Endothelial cell of umbilical vein (primary cell): Measurements from ENCODE around the gene FOXF1. TPM values are rescaled to one million over a fixed set of nuclear protein-coding genes. Genes with fewer than 3 reads are reported as not detected.
A peak's percentile ranks its signal among the peaks of the same experiment; 100 is the strongest.

Source experiments
- BruUV-seq: library from RNA; stranded (reverse); fragments of 400-500 nt; replicated peaks from 2 replicates; lab custom pipeline; 2021; lab: Mats Ljungman, UMichigan
- CTCF ChIA-PET: fragments of 300-600, 350-600 bp; sonication (Branson Sonifier 250); formaldehyde crosslinking; loops from one replicate; lab custom pipeline; 2021; ENCODE audit warnings: antibody characterized with exemption, inconsistent platforms; lab: Charles Lee
- POLR2A ChIA-PET: fragments of 300-600, 350-600 bp; sonication (Branson Sonifier 250); formaldehyde crosslinking; loops from one replicate; lab custom pipeline; 2021; ENCODE audit warnings: antibody characterized with exemption, inconsistent platforms; lab: Charles Lee
- DNase-seq: peaks from one replicate; pipeline ENCODE4 v3.0.0-alpha.2; 2011; ENCODE audit warnings: low read depth, low spot score
- FAIRE-seq: peaks from 2 replicates; lab custom pipeline; 2011; peaks lifted over from hg19 to GRCh38; lab: Jason Lieb, UNC
- H2AFZ ChIP-seq: 2 replicates; pipeline ENCODE4 v1.6.0; 2012; ENCODE audit warnings: low read depth, low read length, control low read depth, inconsistent platforms
- H3K27ac ChIP-seq: 2 replicates; pipeline ENCODE4 v1.5.1; 2011; ENCODE audit warnings: low read depth, mild to moderate bottlenecking, control low read depth, low read length, moderate library complexity; ENCODE audit not compliant: insufficient read depth
- H3K27me3 ChIP-seq, 2 experiments: 2 replicates each; pipeline versions ENCODE4 v1.6.0 to v1.6.1; 2011; ENCODE audit warnings: low read length in 2 of 2, mixed read lengths in 1 of 2; ENCODE audit not compliant: control insufficient read depth in 2 of 2, insufficient read depth in 2 of 2
- H3K36me3 ChIP-seq, 2 experiments: 2 replicates in 1 of 2; 3 replicates in 1 of 2; pipeline ENCODE4 v1.5.1; 2011; ENCODE audit warnings: low read length in 2 of 2, mild to moderate bottlenecking in 1 of 2, moderate library complexity in 1 of 2; ENCODE audit not compliant: control insufficient read depth in 2 of 2, insufficient read depth in 2 of 2; ENCODE audit errors: extremely low read depth in 1 of 2
- H3K4me1 ChIP-seq: 3 replicates; pipeline ENCODE4 v1.5.1; 2011; ENCODE audit warnings: mild to moderate bottlenecking, low read length; ENCODE audit not compliant: control insufficient read depth, insufficient read depth; ENCODE audit errors: extremely low read depth
- H3K4me2 ChIP-seq: 2 replicates; pipeline ENCODE4 v1.6.1; 2011; ENCODE audit warnings: low read length, control low read depth, mixed read lengths; ENCODE audit not compliant: insufficient read depth
- H3K4me3 ChIP-seq, 3 experiments: fragments of 200-600 bp in 1 of 3; sonication (generic), shearing (Covaris generic) in 1 of 3; replicated peaks in 1 of 3; 2 replicates each; pipeline ENCODE4 v1.5.1; 2011 to 2016; ENCODE audit warnings: control low read depth in 3 of 3, low read length in 3 of 3, mild to moderate bottlenecking in 2 of 3, inconsistent platforms in 1 of 3, low read depth in 1 of 3, moderate library complexity in 1 of 3; ENCODE audit not compliant: insufficient read depth in 1 of 3
- H3K79me2 ChIP-seq: 2 replicates; pipeline ENCODE4 v1.6.0; 2012; ENCODE audit warnings: low read length, inconsistent platforms; ENCODE audit not compliant: control insufficient read depth, insufficient read depth
- H3K9ac ChIP-seq: replicated peaks from 2 replicates; pipeline ENCODE3; 2011; ENCODE audit warnings: low read length, control low read depth; ENCODE audit not compliant: insufficient read depth; ENCODE audit errors: extremely low read depth
- H3K9me1 ChIP-seq: replicated peaks from 3 replicates; pipeline ENCODE4 v1.6.0; 2011; ENCODE audit warnings: mild to moderate bottlenecking, low read length; ENCODE audit not compliant: control insufficient read depth, insufficient read depth; ENCODE audit errors: extremely low read depth
- H3K9me3 ChIP-seq: replicated peaks from 2 replicates; pipeline ENCODE4 v1.5.1; 2012; ENCODE audit warnings: low read length, inconsistent platforms; ENCODE audit not compliant: control insufficient read depth, insufficient read depth
- H4K20me1 ChIP-seq: replicated peaks from 2 replicates; pipeline ENCODE3; 2011; ENCODE audit warnings: mild to moderate bottlenecking, low read length; ENCODE audit not compliant: control insufficient read depth, insufficient read depth; ENCODE audit errors: extremely low read depth
- EZH2 ChIP-seq: IDR thresholded peaks from 2 replicates; pipeline ENCODE4 v1.6.1; 2012; ENCODE audit warnings: borderline replicate concordance, low read depth, mild to moderate bottlenecking, moderate library complexity, low read length, inconsistent platforms; ENCODE audit not compliant: severe bottlenecking
- MYC ChIP-seq: IDR thresholded peaks from one replicate; pipeline ENCODE4 v1.6.1; 2011; ENCODE audit warnings: mild to moderate bottlenecking, low read depth, low read length
- POLR2A ChIP-seq: IDR thresholded peaks from 2 replicates; pipeline ENCODE4 v1.6.1; 2012; ENCODE audit warnings: low read depth, mild to moderate bottlenecking, control low read depth, low read length
- dilution Hi-C: fragments of 300-500 bp; cut with MboI; formaldehyde crosslinking; loops from one replicate; pipeline ENCODE4 v1.15.0; 2019; ENCODE audit warnings: low sequenced_read_pairs; ENCODE audit not compliant: extremely low pct_ligation_motif_present
- intact Hi-C: fragments of 100-400 bp; cut with micrococcal nuclease; formaldehyde crosslinking; loops from one replicate; pipeline ENCODE4 v1.10.0; 2022
- polyA plus RNA-seq, 4 experiments: library from polyadenylated mRNA; depleted of rRNA in 3 of 4; stranded (reverse) in 3 of 4; unstranded in 1 of 4; fragments of >200 nt; gene quantifications; 2 replicates each; pipeline versions ENCODE4 v1.2.1 to v1.2.3, GENCODE V29; 2011 to 2012; ENCODE audit warnings: missing spikeins in 1 of 4
- total RNA-seq: library from RNA; stranded (reverse); gene quantifications from 2 replicates; pipeline ENCODE4 v1.2.3, GENCODE V29; 2021

FOXF1 gene
- total and polyA plus RNA-seq, 2 donors (not counting 3 experiments of a cell fraction or from before 2014, with no cell fraction given): 1.0 to 1.1 TPM

GRCh38 chr16:86512860-86513470 lies 2.6 kb downstream of the FOXF1 start:
- no peaks in the 10 kb centered on the region for H4K20me1 ChIP-seq
- no peaks in the 10 kb centered on the region for H3K79me2 ChIP-seq
- H3K4me1 ChIP-seq: peaks cover 5% of the 10 kb centered on the region
- CTCF ChIA-PET: no interaction called here
- H3K9me1 ChIP-seq: no peaks in the 10 kb centered on the region
- no peak for FAIRE-seq
- dilution Hi-C loops (loop anchor here (10.0 kb wide), 1 partner anchor 428 kb away; no protein-coding TSS in a partner anchor), intact Hi-C loops (no loop called here)
- TF ChIP-seq MYC (no peak), EZH2 (peak; percentile 46)
- H3K9ac ChIP-seq: no peak overlapping the region
- peaks cover 39 to 76% of the 10 kb centered on the region in 2 experiments for H3K27me3 ChIP-seq
- BruUV-seq: no TSS peak
- POLR2A ChIA-PET: no interaction called here
- H3K9me3 ChIP-seq: no peaks in the 10 kb centered on the region
- H3K36me3 ChIP-seq: no peaks in the 10 kb centered on the region
- no peak overlapping the region for H3K27ac ChIP-seq
- H3K4me3 ChIP-seq: no peak overlapping the region
- DNase-seq: no peak
- no peak overlapping the region for H2AFZ ChIP-seq
- H3K4me2 ChIP-seq: no peak overlapping the region

- dilution Hi-C loops (loop anchor here (10.0 kb wide), 1 partner anchor 429 kb away; no protein-coding TSS in a partner anchor), intact Hi-C loops (no loop called here)
- FAIRE-seq: no peak
- TSS peak; percentile 7 for BruUV-seq
- no peaks in the 10 kb centered on the region for H3K9me1 ChIP-seq
- peaks cover 5% of the 10 kb centered on the region for H3K4me1 ChIP-seq
- H3K4me2 ChIP-seq: no peak overlapping the region
- H3K9ac ChIP-seq: no peak overlapping the region
- TF ChIP-seq POLR2A (no peak), EZH2 (peak; percentile 71)
- DNase-seq: no peak
- no peaks in the 10 kb centered on the region for H3K36me3 ChIP-seq
- no peaks in the 10 kb centered on the region for H3K79me2 ChIP-seq
- H4K20me1 ChIP-seq: no peaks in the 10 kb centered on the region
- H3K27me3 ChIP-seq: peaks cover 32 to 68% of the 10 kb centered on the region in 2 experiments
- no peak overlapping the region for H3K4me3 ChIP-seq
- CTCF ChIA-PET: no interaction called here
- H3K9me3 ChIP-seq: no peaks in the 10 kb centered on the region
- H3K27ac ChIP-seq: no peak overlapping the region
- POLR2A ChIA-PET: no interaction called here
- H2AFZ ChIP-seq: no peak overlapping the region
These were observed 3.3 kb downstream of the FOXF1 start for GRCh38 chr16:86513471-86514277.
